BLaER1 (cell line): ENCODE data around the gene MYOZ3.

Experiments
- H3K27ac ChIP-seq: shearing (Covaris generic); formaldehyde crosslinking; 2 replicates; pipeline ENCODE4 v1.8.1; 2022
- H3K27me3 ChIP-seq: shearing (Covaris generic); formaldehyde crosslinking; 2 replicates; pipeline ENCODE4 v1.8.1; 2022
- H3K36me3 ChIP-seq: shearing (Covaris generic); formaldehyde crosslinking; 2 replicates; pipeline ENCODE4 v1.8.1; 2022
- H3K4me1 ChIP-seq: shearing (Covaris generic); formaldehyde crosslinking; 2 replicates; pipeline ENCODE4 v1.8.1; 2022
- H3K4me2 ChIP-seq: shearing (Covaris generic); formaldehyde crosslinking; 2 replicates; pipeline ENCODE4 v1.8.1; 2022
- H3K4me3 ChIP-seq: shearing (Covaris generic); formaldehyde crosslinking; 2 replicates; pipeline ENCODE4 v1.8.1; 2022
- H3K9ac ChIP-seq: shearing (Covaris generic); formaldehyde crosslinking; 2 replicates; pipeline ENCODE4 v1.8.1; 2022
- H3K9me3 ChIP-seq: shearing (Covaris generic); formaldehyde crosslinking; 2 replicates; pipeline ENCODE4 v1.8.1; 2022
- H4K20me1 ChIP-seq: shearing (Covaris generic); formaldehyde crosslinking; 2 replicates; pipeline ENCODE4 v1.8.1; 2022
- Cebpa-rat ChIP-seq: shearing (Covaris generic); IDR thresholded peaks from 2 replicates; pipeline ENCODE4 v1.8.1; 2022

The MYOZ3 gene

DNA sequence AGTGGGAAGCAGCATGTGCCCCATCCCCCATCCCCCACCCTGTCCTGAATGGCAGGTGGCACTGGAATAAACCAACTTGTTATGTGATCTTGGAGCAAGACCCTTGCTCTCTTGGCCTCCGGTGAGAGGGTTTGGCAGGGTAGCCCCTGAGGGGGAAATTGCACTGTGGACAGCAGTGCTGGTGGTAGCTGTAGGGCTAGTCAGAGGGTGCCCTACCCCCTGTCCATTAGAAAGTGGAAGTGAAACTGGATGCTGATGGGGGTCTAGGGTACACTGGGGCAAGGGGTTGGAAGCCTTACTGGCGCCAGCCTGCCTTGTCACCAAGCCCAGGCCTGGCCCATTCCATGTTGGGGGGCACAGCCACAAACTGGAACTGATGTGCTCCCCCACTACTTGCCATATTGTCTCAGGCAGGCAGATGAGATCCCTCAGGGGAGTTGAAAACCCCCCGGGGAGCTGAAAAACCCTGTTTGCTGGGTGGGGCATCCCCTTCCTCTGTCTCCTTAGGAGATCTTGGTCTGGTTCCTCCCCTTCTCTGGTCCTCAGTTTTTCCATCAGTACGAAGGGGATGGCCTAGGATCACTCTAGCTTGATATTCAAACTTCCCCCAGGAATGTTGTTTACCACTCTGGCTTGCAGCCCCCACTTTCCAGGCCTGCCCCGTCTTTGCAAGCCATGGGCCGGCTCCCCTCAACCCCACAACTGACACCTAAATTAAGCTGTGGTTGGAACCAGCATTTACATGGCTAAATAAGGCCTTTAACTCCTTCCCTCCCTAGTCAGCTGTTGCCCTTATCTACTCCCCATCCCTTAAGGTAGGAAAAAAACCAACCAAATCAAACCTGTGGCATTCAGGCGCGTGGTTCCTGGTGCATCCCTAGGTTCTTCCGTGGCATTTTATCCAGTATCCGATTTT lies 35.0 kb upstream of the MYOZ3 start:
- peaks cover 91% of the 10 kb centered on the region for H3K4me1 ChIP-seq
- peak overlapping the region; percentile 93 for H3K4me3 ChIP-seq
- H3K36me3 ChIP-seq, result peaks cover 21% of the 10 kb centered on the region
- TF ChIP-seq Cebpa-rat, result no peak
- H3K9ac ChIP-seq, result peak overlapping the region; percentile 85
- H3K27me3 ChIP-seq, result no peaks in the 10 kb centered on the region
- peak overlapping the region; percentile 82 for H3K27ac ChIP-seq
- H4K20me1 ChIP-seq, result peaks cover 39% of the 10 kb centered on the region
- H3K9me3 ChIP-seq, result no peaks in the 10 kb centered on the region
- H3K4me2 ChIP-seq, result peak overlapping the region; percentile 93

DNA sequence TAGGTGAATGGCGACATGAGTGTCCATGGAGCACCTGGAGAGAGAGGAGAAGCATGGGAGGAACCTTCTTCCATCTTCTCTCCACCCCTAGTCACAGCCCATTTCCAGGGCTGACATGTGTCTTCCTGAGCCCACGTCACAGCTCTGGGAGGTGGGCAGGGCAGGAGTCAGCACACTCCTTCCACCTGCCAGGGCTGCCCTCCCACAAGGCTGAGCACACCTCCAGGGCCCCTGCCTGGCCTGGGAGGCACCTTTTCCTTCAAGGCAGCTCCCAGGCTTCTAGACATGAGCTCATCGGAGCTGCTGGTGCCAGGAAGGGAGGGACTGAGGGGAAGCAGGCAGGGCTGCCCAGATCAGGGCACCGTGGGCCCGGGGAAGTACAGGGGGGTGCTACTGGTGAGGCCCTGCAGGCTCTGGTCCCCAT lies 34.2 kb upstream of the MYOZ3 start:
- Histone ChIP-seq H3K27me3 (no peaks in the 10 kb centered on the region), H4K20me1 (peaks cover 47% of the 10 kb centered on the region), H3K36me3 (peaks cover 28% of the 10 kb centered on the region), H3K9ac (peak overlapping the region; percentile 85), H3K4me2 (peak overlapping the region; percentile 93), H3K9me3 (no peaks in the 10 kb centered on the region), H3K4me1 (peaks cover 91% of the 10 kb centered on the region), H3K4me3 (peak overlapping the region; percentile 93), H3K27ac (peak overlapping the region; percentile 82)
- TF ChIP-seq Cebpa-rat, result no peak

DNA sequence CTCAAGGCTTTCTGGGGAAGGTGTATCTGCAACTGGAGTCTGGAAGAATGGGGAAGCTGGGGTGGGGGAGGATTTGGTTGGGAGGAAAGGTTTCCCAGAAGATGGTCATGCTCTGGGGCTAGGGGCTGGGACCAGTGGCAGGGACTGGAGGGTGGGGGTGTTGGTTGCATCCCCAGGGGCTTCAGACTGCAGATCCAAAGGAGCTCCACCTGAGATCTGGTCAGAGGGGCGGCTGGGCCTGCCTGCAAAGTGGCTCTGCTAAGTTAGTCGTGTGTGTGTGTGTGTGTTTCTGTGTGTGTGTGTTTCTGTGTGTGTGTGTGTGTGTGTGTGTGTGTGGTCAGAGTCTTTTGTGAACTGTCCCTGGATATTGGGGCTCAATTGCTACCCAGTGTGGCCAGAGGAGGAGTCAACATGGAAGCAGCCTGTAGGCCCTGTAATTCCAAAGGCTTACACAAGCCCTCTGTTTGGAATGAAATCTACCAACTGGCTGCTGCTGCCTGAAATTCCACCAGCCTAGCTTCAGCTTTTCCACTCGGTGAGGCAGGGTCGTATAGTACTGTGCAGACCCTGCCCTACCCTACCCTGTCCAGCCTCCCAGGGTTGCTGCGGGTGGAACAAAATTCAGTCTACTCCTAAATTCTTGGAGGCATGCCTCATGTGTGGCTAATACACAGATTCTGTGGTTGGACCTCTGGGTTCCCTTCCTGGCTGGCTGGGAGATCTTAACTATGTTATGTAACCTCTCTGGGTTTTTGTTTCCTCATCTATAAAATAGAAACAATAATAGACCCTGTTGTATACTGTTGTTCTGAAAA lies 33.1 kb upstream of the MYOZ3 start:
- peaks cover 58% of the 10 kb centered on the region for H4K20me1 ChIP-seq
- TF ChIP-seq Cebpa-rat, result no peak
- H3K27ac ChIP-seq, result peak overlapping the region; percentile 82; the same call in 1 of the 2 replicates
- H3K4me1 ChIP-seq, result peaks cover 91% of the 10 kb centered on the region
- H3K9ac ChIP-seq, result peak overlapping the region; percentile 51
- H3K36me3 ChIP-seq, result peaks cover 32% of the 10 kb centered on the region
- H3K9me3 ChIP-seq, result no peaks in the 10 kb centered on the region
- H3K4me2 ChIP-seq, result peak overlapping the region; percentile 93
- no peaks in the 10 kb centered on the region for H3K27me3 ChIP-seq
- H3K4me3 ChIP-seq, result 0 out of 2 replicates have a peak overlapping the region, but pooled peaks have one; percentile 8

DNA sequence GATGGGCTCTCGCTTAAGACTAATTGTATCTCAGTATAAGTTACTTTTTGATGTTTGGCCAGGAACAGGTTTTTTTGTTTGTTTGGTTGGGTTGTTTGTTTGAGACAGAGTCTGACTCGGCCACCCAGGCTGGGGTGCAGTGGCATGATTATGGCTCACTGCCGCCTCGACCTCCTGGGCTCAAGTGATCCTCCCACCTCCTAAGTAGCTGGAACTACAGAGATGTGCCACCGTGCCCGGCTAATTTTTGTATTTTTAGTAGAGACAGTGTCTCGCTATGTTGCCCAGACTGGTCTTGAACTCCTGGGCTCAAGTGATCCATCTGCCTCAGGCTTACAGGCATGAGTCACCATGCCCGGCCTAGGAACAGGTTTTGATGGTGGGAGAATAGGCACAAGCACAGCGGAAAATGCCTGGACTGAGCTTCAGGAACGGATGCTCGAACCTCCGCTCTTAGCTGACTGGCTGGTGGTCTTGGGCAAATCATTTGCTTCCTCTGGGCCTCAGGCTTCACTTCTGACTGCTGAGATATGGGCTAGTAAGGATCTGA lies 32.0 kb upstream of the MYOZ3 start:
- Histone ChIP-seq H3K27me3 (no peaks in the 10 kb centered on the region), H3K36me3 (peaks cover 35% of the 10 kb centered on the region), H3K9ac (no peak overlapping the region), H3K4me1 (peaks cover 91% of the 10 kb centered on the region), H3K27ac (no peak overlapping the region), H3K4me3 (no peak overlapping the region), H3K9me3 (no peaks in the 10 kb centered on the region), H4K20me1 (peaks cover 68% of the 10 kb centered on the region), H3K4me2 (peak overlapping the region; percentile 93)
- no peak for TF ChIP-seq Cebpa-rat

DNA sequence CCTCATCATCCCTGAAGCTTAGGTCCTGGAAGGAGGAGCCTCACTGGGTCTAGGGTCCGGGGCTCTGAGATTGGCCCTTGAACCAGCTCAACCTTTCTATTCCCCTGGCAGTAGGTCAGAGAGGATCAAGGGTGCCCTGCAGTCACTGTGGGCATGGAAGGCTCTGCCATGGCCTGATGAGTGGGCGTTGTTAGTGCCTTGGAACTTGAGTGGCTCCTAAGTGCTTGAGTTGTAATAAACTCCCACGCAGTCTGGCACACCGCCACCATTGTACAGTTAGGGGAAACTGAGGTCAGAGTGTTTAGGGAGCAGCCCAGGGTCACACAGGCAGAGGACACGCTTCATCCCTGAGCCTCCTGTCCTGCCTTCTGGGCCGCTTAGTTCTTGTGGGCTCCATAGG lies 31.0 kb upstream of the MYOZ3 start:
- peaks cover 98% of the 10 kb centered on the region for H3K4me1 ChIP-seq
- no peak overlapping the region for H3K4me2 ChIP-seq
- no peak for TF ChIP-seq Cebpa-rat
- H3K27me3 ChIP-seq, result no peaks in the 10 kb centered on the region
- H4K20me1 ChIP-seq, result peaks cover 74% of the 10 kb centered on the region
- no peak overlapping the region for H3K4me3 ChIP-seq
- H3K27ac ChIP-seq, result no peak overlapping the region
- peaks cover 44% of the 10 kb centered on the region for H3K36me3 ChIP-seq
- H3K9me3 ChIP-seq, result no peaks in the 10 kb centered on the region
- no peak overlapping the region for H3K9ac ChIP-seq

DNA sequence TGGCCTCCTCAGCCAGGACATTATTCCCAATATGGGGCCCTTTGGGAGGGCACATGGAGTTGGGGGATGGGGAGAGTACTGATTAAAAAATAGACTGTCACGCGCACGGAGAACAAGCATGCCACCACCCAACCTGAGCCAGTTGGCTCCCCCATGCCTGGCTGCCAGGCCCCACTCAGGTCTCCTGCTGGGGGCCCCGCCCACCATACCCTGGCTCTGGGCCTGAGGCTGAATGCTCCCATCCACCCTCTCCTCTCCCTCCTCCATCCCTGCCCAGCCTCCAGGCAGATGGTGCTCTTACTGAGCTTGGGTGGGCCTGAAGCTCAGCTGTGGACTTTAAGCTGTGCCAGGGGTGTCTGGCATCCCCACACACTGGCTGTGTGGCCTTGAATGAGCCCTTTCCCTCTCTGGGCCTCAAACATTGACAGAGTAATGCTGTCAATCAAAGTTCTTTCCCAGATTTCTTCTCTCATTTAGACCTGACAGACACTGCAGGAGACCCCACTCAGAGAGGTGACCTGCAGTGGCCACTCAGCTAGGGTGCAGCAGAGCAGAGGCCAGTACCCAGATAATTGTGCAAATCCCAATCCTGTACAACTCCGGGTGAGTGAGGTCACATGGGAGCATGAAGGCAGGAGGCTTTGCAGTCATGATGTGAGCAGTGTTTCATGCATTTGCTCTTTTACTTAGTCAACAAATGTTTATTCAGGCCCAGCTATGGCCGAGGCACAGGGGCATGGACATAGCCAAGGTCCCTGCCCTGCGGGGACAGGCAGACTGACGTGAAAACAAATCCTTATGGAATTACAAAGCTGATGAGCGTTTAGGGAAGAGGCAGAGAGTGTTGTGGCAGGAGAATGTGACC lies 30.4 kb upstream of the MYOZ3 start:
- Histone ChIP-seq H3K9me3 (no peaks in the 10 kb centered on the region), H3K4me3 (no peak overlapping the region), H3K9ac (no peak overlapping the region), H3K27ac (peak overlapping the region; percentile 24; the same call in 1 of the 2 replicates), H3K36me3 (peaks cover 47% of the 10 kb centered on the region), H3K4me2 (no peak overlapping the region), H3K27me3 (no peaks in the 10 kb centered on the region), H3K4me1 (peaks cover 97% of the 10 kb centered on the region), H4K20me1 (peaks cover 81% of the 10 kb centered on the region)
- no peak for TF ChIP-seq Cebpa-rat

DNA sequence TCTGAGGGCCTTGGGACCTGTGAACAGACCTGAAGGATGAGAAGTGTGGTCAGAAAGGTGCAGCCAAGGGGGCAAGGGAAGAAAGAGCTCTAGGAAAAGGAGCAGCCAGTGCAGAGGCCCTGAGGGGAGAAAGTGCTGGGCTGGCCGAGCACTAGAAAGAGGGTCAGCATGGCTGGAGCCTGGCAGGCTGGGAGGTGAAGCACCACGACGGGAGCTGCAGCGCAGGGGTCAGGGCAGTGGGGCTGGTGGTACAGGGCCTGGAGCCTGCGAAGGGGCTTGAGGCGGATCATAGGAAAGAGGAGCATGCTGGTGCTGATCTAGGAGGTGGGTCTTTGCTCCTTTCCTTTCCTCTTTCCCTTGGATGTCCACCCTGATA lies 29.7 kb upstream of the MYOZ3 start:
- Histone ChIP-seq H3K27ac (0 out of 2 replicates have a peak overlapping the region, but pooled peaks have one; percentile 24), H3K36me3 (peaks cover 47% of the 10 kb centered on the region), H4K20me1 (peaks cover 84% of the 10 kb centered on the region), H3K4me2 (no peak overlapping the region), H3K4me1 (peaks cover 97% of the 10 kb centered on the region), H3K9ac (no peak overlapping the region), H3K4me3 (no peak overlapping the region), H3K9me3 (no peaks in the 10 kb centered on the region), H3K27me3 (no peaks in the 10 kb centered on the region)
- TF ChIP-seq Cebpa-rat, result no peak

DNA sequence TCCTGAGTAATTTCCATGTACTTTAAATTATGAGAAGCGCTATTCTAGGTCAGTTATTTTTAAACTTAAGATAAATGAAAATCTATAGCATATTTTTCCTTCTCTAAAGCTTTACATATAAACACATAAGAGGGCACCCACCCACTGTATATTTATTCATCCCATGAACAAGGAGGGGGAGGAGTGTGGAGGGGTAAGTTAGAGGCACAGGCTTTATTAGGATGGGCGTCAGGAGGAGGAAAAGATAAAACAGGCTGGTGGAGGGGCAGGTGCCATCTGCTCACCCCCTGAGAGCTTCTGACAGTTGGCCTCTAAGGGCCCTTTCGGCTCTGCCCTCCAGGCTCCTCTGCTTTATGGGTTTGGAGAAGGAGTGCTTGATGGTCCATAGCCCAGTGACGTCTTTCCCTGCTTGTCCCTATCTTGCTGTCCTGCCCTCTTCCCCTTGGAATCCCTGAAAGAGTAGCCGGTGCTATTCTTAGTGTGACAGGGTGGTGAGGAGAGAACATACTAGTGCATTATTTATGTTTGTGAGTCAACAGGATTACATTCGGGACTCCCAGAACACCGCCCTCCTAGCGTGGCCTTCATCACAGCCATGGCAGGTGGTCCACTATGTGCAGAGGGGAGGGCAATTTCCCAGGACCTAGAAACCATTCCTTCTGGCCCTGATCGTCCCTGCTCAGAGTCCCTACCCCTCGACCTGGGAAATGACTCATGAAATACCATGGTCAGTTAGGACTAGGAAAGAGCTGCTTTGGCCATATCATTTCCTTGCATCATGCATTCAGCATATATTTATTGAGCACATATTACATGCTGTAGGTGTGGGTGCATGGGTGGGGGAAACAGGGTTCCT lies 28.5 kb upstream of the MYOZ3 start:
- H3K36me3 ChIP-seq, result peaks cover 47% of the 10 kb centered on the region
- no peak overlapping the region for H3K9ac ChIP-seq
- TF ChIP-seq Cebpa-rat, result no peak
- peak overlapping the region; percentile 22 for H3K27ac ChIP-seq
- peaks cover 97% of the 10 kb centered on the region for H3K4me1 ChIP-seq
- no peaks in the 10 kb centered on the region for H3K9me3 ChIP-seq
- H4K20me1 ChIP-seq, result peaks cover 86% of the 10 kb centered on the region
- no peak overlapping the region for H3K4me3 ChIP-seq
- peak overlapping the region; percentile 28; the same call in 1 of the 2 replicates for H3K4me2 ChIP-seq
- no peaks in the 10 kb centered on the region for H3K27me3 ChIP-seq
